Transverse colon (tissue), 4 donors: ENCODE data around the gene FNBP1. TPM values are rescaled to one million over a fixed set of nuclear protein-coding genes. Genes with fewer than 3 reads are reported as not detected.

Experiments
- DNase-seq: peaks from one replicate; pipeline ENCODE4 v3.0.0-alpha.2; 2019
- H3K27ac ChIP-seq, 4 donors: fragments of 200-600 bp; sonication (generic); 2 replicates each; pipeline ENCODE4 v1.5.1; 2016 to 2018; ENCODE audit warnings: inconsistent platforms in 4 of 4
- H3K27me3 ChIP-seq: fragments of 200-600 bp; sonication (generic); 2 replicates; pipeline ENCODE4 v1.5.1; 2017; ENCODE audit warnings: inconsistent platforms
- H3K36me3 ChIP-seq, 4 donors: fragments of 200-600 bp; sonication (generic); 2 replicates each; pipeline ENCODE4 v1.5.1; 2017 to 2019; ENCODE audit warnings: inconsistent platforms in 4 of 4
- H3K4me1 ChIP-seq, 4 donors: fragments of 200-600 bp; sonication (generic); 2 replicates each; pipeline ENCODE4 v1.5.1; 2017 to 2020; ENCODE audit warnings: inconsistent platforms in 4 of 4
- H3K4me3 ChIP-seq, 4 donors: fragments of 200-600 bp; sonication (generic); 1 replicate in 1 of 4; 2 replicates in 3 of 4; pipeline versions ENCODE4 v1.5.1 to v1.6.1; 2017 to 2019; ENCODE audit warnings: inconsistent platforms in 4 of 4
- H3K9me3 ChIP-seq, 2 donors: fragments of 200-600 bp; sonication (generic); 2 replicates each; pipeline ENCODE4 v1.5.1; 2017 to 2019; ENCODE audit warnings: inconsistent platforms in 2 of 2
- CTCF ChIP-seq, 5 experiments: fragments of 200-600 bp in 3 of 5; fragments of 450-650 bp in 2 of 5; sonication (generic) in 3 of 5; IDR thresholded peaks; 1 replicate in 2 of 5; 2 replicates in 3 of 5; pipeline ENCODE4 v1.5.1; 2016 to 2017; ENCODE audit warnings: antibody characterized with exemption in 5 of 5, inconsistent platforms in 3 of 5, mild to moderate bottlenecking in 2 of 5, moderate library complexity in 1 of 5
- EP300 ChIP-seq: sonication (generic); formaldehyde crosslinking; IDR thresholded peaks from one replicate; pipeline ENCODE4 v1.6.1; 2017; ENCODE audit warnings: antibody characterized with exemption, low read depth
- POLR2A ChIP-seq: fragments of 450-650 bp; IDR thresholded peaks from one replicate; pipeline ENCODE4 v1.6.1; 2016; ENCODE audit warnings: antibody characterized with exemption, mild to moderate bottlenecking, moderate library complexity
- POLR2AphosphoS5 ChIP-seq, 3 donors: sonication (generic); formaldehyde crosslinking; IDR thresholded peaks; one replicate each; pipeline ENCODE4 v1.6.1; 2016; ENCODE audit warnings: antibody characterized with exemption in 3 of 3
- WGBS, 2 donors: methylation state at CpG; one replicate each; pipeline ENCODE4 v1.1.5; 2018; ENCODE audit warnings: low coverage in 1 of 2; 5-methylcytosine and 5-hydroxymethylcytosine counted together
- in situ Hi-C, 4 donors: fragments of 200-750 bp; cut with MboI; loops; one replicate each; pipeline versions ENCODE4 v1.15.0 to v1.15.1; 2017; ENCODE audit warnings: low sequenced_read_pairs in 3 of 4, low pct_ligation_motif_present in 1 of 4, low pct_unique_long_range_greater_than_20kb in 1 of 4
- intact Hi-C: fragments of 100-400 bp; cut with DNase I; formaldehyde crosslinking; loops from one replicate; pipeline ENCODE4 v1.15.1; 2023; ENCODE audit warnings: low total_unique reads
- total RNA-seq, 4 donors: library from RNA; depleted of rRNA; stranded (reverse); fragments of >200 nt; gene quantifications; one replicate each; pipeline ENCODE4 v1.1.0, GENCODE V29; 2016

FNBP1 gene
- total RNA-seq, 4 donors from 2014 or later = 38.5 to 114 (median 62.9) TPM

GRCh38 chr9:129854588-129855110 is 188.3 kb downstream of the FNBP1 start:
- intact Hi-C loops = no loop called here
- peaks cover 0 to 22% (median 0%) of the 10 kb centered on the region in 4 donors for H3K36me3 ChIP-seq
- WGBS, 2 donors = 83 to 96% methylated on average over 4 of the region's 4 CpGs

GRCh38 chr9:129853614-129854013 is 189.4 kb downstream of the FNBP1 start:
- WGBS, 2 donors = 59 to 79% methylated on average over 2 to 3 of the region's 3 CpGs
- in situ Hi-C loops = no loop called here
- peaks cover 0 to 22% (median 0%) of the 10 kb centered on the region in 4 donors for H3K36me3 ChIP-seq

More at GRCh38 chr9:129854588-129855110, 188.3 kb downstream of the FNBP1 start:
- no peaks in the 10 kb centered on the region for H3K9me3 ChIP-seq
- TF ChIP-seq POLR2AphosphoS5 (IDR thresholded peaks at IDR 0.05) = no peak
- no peak for TF ChIP-seq POLR2A
- in situ Hi-C loops = no loop called here
- no peak overlapping the region for H3K4me3 ChIP-seq
- no peaks in the 10 kb centered on the region for H3K4me1 ChIP-seq
- no peak overlapping the region for H3K27ac ChIP-seq
- no peaks in the 10 kb centered on the region for H3K27me3 ChIP-seq
- DNase-seq = no peak

GRCh38 chr9:129852579-129852978 is 190.4 kb downstream of the FNBP1 start:
- H3K9me3 ChIP-seq = no peaks in the 10 kb centered on the region
- no peaks in the 10 kb centered on the region for H3K4me1 ChIP-seq
- no peak for DNase-seq
- intact Hi-C loops = no loop called here
- no peak overlapping the region for H3K4me3 ChIP-seq
- H3K27me3 ChIP-seq = no peaks in the 10 kb centered on the region
- H3K36me3 ChIP-seq = peaks cover 0 to 22% (median 0%) of the 10 kb centered on the region in 4 donors
- in situ Hi-C loops = no loop called here
- no peak overlapping the region for H3K27ac ChIP-seq
- TF ChIP-seq POLR2AphosphoS5 (IDR thresholded peaks at IDR 0.05) = no peak
- TF ChIP-seq POLR2A = no peak
- no peak for TF ChIP-seq CTCF (IDR thresholded peaks at IDR 0.05)
- no peak for TF ChIP-seq EP300
- 72% methylated on average over 5 of the region's 5 CpGs; no CpG with 5 or more reads in 1 of the 2 donors for WGBS, 2 donors

More at GRCh38 chr9:129853614-129854013, 189.4 kb downstream of the FNBP1 start:
- no peak overlapping the region for H3K4me3 ChIP-seq
- no peaks in the 10 kb centered on the region for H3K4me1 ChIP-seq
- H3K27ac ChIP-seq = no peak overlapping the region
- DNase-seq = no peak
- no peaks in the 10 kb centered on the region for H3K27me3 ChIP-seq
- intact Hi-C loops = no loop called here
- no peaks in the 10 kb centered on the region for H3K9me3 ChIP-seq
- TF ChIP-seq CTCF (IDR thresholded peaks at IDR 0.05) (no peak), POLR2AphosphoS5 (IDR thresholded peaks at IDR 0.05) (no peak), POLR2A (no peak), EP300 (no peak)

GRCh38 chr9:129851821-129852220 is 191.2 kb downstream of the FNBP1 start:
- 80 to 86% methylated on average over 2 to 5 of the region's 5 CpGs for WGBS, 2 donors
- intact Hi-C loops (no loop called here), in situ Hi-C loops (no loop called here)

More at GRCh38 chr9:129851821-129852220, 191.2 kb downstream of the FNBP1 start:
- TF ChIP-seq CTCF (IDR thresholded peaks at IDR 0.05) = no peak
- no peak for TF ChIP-seq POLR2A
- no peak for TF ChIP-seq POLR2AphosphoS5 (IDR thresholded peaks at IDR 0.05)
- TF ChIP-seq EP300 = no peak
- DNase-seq = no peak
- H3K36me3 ChIP-seq = peaks cover 0 to 22% (median 0%) of the 10 kb centered on the region in 4 donors
- H3K4me1 ChIP-seq = no peaks in the 10 kb centered on the region
- H3K27ac ChIP-seq = no peak overlapping the region
- no peaks in the 10 kb centered on the region for H3K9me3 ChIP-seq
- H3K27me3 ChIP-seq = no peaks in the 10 kb centered on the region
- no peak overlapping the region for H3K4me3 ChIP-seq
